Measurements from ENCODE around the gene MCFD2.

GRCh38 chr2:46913471-46914381 is 1.9 kb downstream of the MCFD2 start:
- TF ChIP-seq POLR2A (IDR thresholded peaks at IDR 0.05; ENCODE audit: low read depth), result no peak
- peak in 1 of 2 donors; percentile 24 for TF ChIP-seq POLR2AphosphoS5 (IDR thresholded peaks at IDR 0.05)
